ENCODE measurements around the gene DCC. TPM values are rescaled to one million over a fixed set of nuclear protein-coding genes. Genes with fewer than 3 reads are reported as not detected.

Gene DCC
- total RNA-seq, result under 1 TPM in 1 of 2 donors, not detected in 1; 0.03 TPM
- long read RNA-seq, result 0 reads

GRCh38 chr18:52339891-52340371 lies at the start of gene DCC:
DCC (plus strand) TSS chr18:52340197; CDS start chr18:52340788, 591 bp downstream.
- intact Hi-C loops (cut with DNase I), result no loop called here
- ATAC-seq, result peak; percentile 23 to 57
- DNase-seq, result peak; percentile 23

GRCh38 chr18:52310651-52311050 lies 29.3 kb upstream of the DCC start:
- intact Hi-C loops (cut with DNase I), result no loop called here
- DNase-seq, result no peak
- ATAC-seq, result no peak

- ATAC-seq, result no peak
- intact Hi-C loops (cut with DNase I), result no loop called here
These were observed 28.7 kb upstream of the DCC start for GRCh38 chr18:52311331-52311730.

GRCh38 chr18:52312346-52312745 lies 27.7 kb upstream of the DCC start:
- intact Hi-C loops (cut with DNase I), result no loop called here
- ATAC-seq (no peak), DNase-seq (no peak)

More at GRCh38 chr18:52311331-52311730, 28.7 kb upstream of the DCC start:
- no peak for DNase-seq

- no peak for ATAC-seq
- intact Hi-C loops (cut with DNase I), result no loop called here
- no peak for DNase-seq
These were observed 26.8 kb upstream of the DCC start for GRCh38 chr18:52313213-52313612.

- intact Hi-C loops (cut with DNase I), result no loop called here
- DNase-seq (no peak), ATAC-seq (no peak)
These were observed 20.5 kb upstream of the DCC start for GRCh38 chr18:52319424-52319983.

GRCh38 chr18:52322307-52322706 lies 17.7 kb upstream of the DCC start:
- intact Hi-C loops (cut with DNase I), result no loop called here
- DNase-seq (no peak), ATAC-seq (no peak)

GRCh38 chr18:52323802-52324201 lies 16.2 kb upstream of the DCC start:
- ATAC-seq (no peak), DNase-seq (no peak)
- intact Hi-C loops (cut with DNase I), result no loop called here

GRCh38 chr18:52325997-52326396 lies 14.0 kb upstream of the DCC start:
- intact Hi-C loops (cut with DNase I), result no loop called here
- DNase-seq (no peak), ATAC-seq (no peak)

- no peak for DNase-seq
- ATAC-seq, result no peak
- intact Hi-C loops (cut with DNase I), result no loop called here
These were observed 6.1 kb upstream of the DCC start for GRCh38 chr18:52333860-52334259.

GRCh38 chr18:52334307-52334706 lies 5.7 kb upstream of the DCC start:
- ATAC-seq (no peak), DNase-seq (no peak)
- intact Hi-C loops (cut with DNase I), result no loop called here

GRCh38 chr18:52334896-52335295 lies 5.1 kb upstream of the DCC start:
- ATAC-seq, result no peak
- DNase-seq, result no peak
- intact Hi-C loops (cut with DNase I), result no loop called here

GRCh38 chr18:52337276-52337675 lies 2.7 kb upstream of the DCC start:
- ATAC-seq, result no peak
- DNase-seq, result no peak
- intact Hi-C loops (cut with DNase I), result no loop called here

- intact Hi-C loops (cut with DNase I), result no loop called here
- ATAC-seq (no peak), DNase-seq (no peak)
These were observed 557 bp downstream of the DCC start for GRCh38 chr18:52340406-52341102.

GRCh38 chr18:52341103-52341432 lies 1.1 kb downstream of the DCC start:
- intact Hi-C loops (cut with DNase I), result no loop called here
- no peak for ATAC-seq

GRCh38 chr18:52341608-52342381 lies 1.8 kb downstream of the DCC start:
- DNase-seq (no peak), ATAC-seq (no peak)
- intact Hi-C loops (cut with DNase I), result no loop called here

More at GRCh38 chr18:52341103-52341432, 1.1 kb downstream of the DCC start:
- DNase-seq, result no peak

GRCh38 chr18:52342456-52342855 lies 2.5 kb downstream of the DCC start:
- DNase-seq (no peak), ATAC-seq (no peak)
- intact Hi-C loops (cut with DNase I), result no loop called here

GRCh38 chr18:52343138-52343537 lies 3.1 kb downstream of the DCC start:
- intact Hi-C loops (cut with DNase I), result no loop called here
- ATAC-seq (no peak), DNase-seq (no peak)

GRCh38 chr18:52343731-52344340 lies 3.8 kb downstream of the DCC start:
- intact Hi-C loops (cut with DNase I), result no loop called here
- ATAC-seq (no peak), DNase-seq (no peak)

- intact Hi-C loops (cut with DNase I), result no loop called here
- DNase-seq (no peak), ATAC-seq (no peak)
These were observed 4.9 kb downstream of the DCC start for GRCh38 chr18:52344881-52345280.
